GM18951 (cell line): ENCODE data around the gene SORBS1.

ENCODE experiments used
- POLR2A ChIP-seq: IDR thresholded peaks from 4 replicates; pipeline ENCODE4 v1.6.1; 2011; ENCODE audit warnings: mild to moderate bottlenecking; ENCODE audit not compliant: insufficient read length, insufficient read depth; ENCODE audit errors: extremely low read depth
- in situ Hi-C: fragments of 300-500 bp; cut with MboI; formaldehyde crosslinking; loops from one replicate; pipeline ENCODE4 v1.12.0; 2022; ENCODE audit warnings: low sequenced_read_pairs, mixed read lengths, inconsistent platforms; ENCODE audit not compliant: unreplicated experiment

Gene SORBS1

DNA sequence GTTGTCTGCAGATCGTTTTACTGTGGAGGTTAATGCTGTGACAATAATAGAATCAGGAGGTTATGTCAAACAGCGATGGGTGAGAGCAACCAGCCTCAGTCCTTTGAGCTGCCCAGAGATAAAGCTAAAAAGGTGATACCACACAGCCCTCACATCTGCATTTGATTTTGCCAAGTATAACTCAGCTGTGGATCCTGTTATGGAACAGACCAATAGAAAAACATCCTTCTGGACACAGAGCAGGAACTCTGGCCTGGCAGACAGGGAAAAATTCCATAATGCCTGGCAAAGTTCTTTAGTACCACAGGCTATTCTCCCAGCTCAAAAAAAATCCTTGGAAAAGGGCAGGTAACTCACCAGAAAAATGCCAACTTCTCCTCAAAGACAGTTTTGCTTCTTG, 183.2 kb downstream of the SORBS1 start:
- in situ Hi-C loops = no loop called here
- TF ChIP-seq POLR2A = no peak

DNA sequence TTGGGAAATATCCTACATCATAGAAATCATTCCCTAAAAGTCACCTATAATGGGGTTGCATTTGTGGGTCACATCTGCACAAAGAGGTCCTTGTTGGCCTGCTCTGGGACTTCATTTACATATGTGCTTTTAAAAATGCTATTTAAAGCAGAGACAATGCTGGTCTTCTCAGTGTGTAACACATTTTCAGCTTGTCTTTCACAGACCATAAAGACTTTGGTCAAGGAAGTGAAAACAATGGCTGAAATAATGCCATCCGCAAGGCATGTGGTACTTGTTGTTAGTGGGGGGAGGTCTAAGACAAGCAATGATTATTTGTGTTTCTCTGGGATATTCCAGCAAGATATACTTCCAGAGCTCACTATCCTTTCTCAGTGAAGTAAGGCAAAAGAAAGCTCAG, 185.8 kb downstream of the SORBS1 start:
- TF ChIP-seq POLR2A = no peak
- in situ Hi-C loops = no loop called here

DNA sequence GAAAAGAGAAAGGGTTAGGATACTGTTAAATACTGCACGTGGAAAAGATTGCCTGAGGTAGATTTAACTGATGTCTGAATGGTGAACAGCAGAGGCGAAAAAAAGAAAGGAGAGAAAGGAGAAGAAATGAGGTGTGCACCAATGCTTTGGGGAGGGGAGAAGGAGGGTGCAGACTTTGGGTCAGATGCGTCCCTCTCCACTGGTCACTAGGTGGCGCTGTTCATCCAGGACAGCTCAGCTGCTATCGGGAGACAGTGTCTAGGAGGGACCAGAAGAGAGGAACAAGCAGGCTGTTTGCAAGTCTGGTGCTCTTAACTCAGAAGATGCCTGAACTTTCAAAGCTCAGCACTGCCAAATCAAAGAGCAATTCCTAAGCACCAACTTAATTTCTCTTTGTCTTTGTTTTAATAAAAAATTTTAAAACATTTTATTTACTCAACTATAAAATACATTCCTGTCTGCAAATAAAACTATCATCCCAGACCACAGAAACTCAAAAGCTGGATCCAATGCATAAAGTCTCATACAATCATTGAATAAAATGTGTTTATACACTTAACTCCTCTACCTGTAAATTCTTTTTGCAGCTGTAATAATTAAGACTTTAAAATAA, 186.5 kb downstream of the SORBS1 start:
- TF ChIP-seq POLR2A = no peak
- in situ Hi-C loops = no loop called here

DNA sequence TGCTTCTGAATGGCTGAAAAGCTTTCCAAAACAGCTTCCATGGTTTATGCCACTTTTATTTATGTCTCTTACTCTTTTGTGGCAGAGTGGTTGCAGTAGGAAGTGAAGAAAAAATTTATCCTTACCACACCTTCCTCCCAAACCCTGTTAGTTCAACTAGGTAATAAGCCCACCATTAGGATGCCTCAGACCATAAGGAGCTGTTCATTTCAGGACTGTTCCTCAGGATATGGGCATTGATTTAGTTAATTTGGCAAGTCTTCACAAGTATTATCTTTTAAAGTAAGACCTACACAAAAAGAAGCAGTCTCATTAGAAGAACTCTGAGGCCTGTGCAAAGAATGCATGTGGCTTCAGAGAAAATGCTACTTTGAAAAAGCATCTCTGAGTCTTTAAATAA, 187.5 kb downstream of the SORBS1 start:
- in situ Hi-C loops = no loop called here
- no peak for TF ChIP-seq POLR2A

DNA sequence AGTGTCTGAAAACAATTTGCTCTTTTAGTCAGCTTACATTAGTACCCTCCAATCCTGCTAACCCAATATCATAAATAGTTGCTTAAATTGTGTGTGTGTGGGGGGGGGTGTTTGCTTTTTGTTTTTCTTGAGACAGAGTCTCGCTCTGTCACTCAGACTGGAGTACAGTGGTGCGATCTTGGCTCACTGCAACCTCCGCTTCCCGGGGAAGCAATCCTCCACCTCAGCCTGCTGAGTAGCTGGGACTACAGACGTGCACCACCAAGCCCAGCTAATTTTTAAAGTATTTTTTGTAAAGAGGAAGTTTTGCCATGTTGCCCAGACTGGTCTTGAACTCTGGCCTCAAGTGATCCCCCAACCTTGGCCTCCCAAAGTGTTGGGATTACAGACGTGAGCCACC, 196.8 kb downstream of the SORBS1 start:
- no peak for TF ChIP-seq POLR2A
- in situ Hi-C loops = loop anchor here (10.0 kb wide), 2 partner anchors 120 to 190 kb away; no protein-coding TSS in a partner anchor

DNA sequence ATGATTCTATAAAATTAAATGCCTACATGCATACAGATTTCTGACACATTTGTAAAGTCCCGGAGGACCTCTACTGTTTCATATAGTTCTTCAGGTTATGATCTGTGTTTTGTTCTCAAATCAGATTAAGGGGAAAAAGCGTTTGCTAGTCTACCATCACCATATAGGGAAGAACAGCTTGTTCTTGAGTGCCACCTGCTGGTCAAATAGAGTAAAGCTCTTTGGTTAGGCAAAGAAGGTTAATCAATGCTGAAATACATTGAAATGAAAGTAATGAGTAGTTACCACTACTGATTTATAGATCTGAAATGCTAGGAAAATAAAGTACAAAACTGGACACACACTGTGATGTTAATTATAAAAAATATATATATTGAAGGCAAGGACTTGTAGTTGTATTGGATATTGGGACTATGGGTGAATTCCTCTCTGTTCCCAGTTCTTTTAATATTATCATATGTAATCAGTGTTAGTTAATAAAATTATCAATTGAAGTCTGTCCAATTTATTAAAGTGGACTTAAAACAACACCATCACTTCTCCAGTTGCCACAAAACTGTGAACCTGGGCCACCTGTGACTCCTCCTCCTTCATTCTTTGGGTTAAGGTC, 197.8 kb downstream of the SORBS1 start:
- in situ Hi-C loops = loop anchor here (10.0 kb wide), 2 partner anchors 119 to 189 kb away; no protein-coding TSS in a partner anchor
- TF ChIP-seq POLR2A = no peak

DNA sequence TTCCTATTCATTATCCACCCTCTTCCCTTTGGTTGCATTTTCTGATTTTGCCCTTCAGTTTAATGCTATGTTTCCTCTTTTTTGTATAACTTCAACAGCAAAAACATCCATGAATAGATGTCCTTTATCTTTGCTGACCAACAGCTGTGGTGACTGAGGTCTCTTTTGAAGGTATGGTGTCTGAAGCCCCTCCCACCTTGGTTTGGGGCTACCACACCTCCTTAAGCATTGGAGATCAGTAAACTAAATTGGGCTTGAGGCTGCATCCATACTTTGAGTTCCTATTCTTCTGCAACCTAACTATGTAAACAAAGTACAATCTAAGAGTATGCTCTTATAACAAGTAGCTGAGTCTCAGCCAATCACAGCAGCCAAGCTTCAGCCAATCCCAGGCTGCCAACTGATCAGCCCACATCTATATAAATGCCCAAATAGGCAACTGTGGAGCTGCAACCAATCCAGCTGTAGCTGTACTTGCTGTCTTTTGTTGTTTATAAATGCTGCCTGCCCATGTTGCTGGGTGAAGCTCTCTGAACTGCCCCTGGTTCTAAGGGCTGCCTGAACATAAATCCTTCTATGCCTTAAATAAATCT, 201.0 kb downstream of the SORBS1 start:
- TF ChIP-seq POLR2A = no peak
- in situ Hi-C loops = loop anchor here (10.0 kb wide), 2 partner anchors 115 to 185 kb away; no protein-coding TSS in a partner anchor

DNA sequence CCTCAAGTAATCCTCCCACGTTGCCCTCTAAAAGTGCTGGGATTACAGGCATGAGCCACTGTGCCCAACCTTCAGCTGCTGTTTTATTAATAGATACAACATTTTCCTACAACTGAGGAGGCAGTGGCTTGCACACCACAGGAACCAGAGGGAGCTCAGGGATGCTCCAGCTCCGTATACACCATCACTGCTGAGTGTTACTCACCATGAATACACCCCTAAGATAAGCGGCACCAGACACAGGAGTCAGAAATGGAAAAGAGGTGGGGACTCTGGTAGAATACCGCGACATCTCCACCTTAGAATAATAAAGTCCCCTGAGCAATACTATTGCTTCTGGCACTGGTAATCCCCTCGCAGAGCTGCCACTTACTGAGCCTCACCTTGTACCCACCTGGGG, 201.7 kb downstream of the SORBS1 start:
- in situ Hi-C loops = no loop called here
- TF ChIP-seq POLR2A = no peak

DNA sequence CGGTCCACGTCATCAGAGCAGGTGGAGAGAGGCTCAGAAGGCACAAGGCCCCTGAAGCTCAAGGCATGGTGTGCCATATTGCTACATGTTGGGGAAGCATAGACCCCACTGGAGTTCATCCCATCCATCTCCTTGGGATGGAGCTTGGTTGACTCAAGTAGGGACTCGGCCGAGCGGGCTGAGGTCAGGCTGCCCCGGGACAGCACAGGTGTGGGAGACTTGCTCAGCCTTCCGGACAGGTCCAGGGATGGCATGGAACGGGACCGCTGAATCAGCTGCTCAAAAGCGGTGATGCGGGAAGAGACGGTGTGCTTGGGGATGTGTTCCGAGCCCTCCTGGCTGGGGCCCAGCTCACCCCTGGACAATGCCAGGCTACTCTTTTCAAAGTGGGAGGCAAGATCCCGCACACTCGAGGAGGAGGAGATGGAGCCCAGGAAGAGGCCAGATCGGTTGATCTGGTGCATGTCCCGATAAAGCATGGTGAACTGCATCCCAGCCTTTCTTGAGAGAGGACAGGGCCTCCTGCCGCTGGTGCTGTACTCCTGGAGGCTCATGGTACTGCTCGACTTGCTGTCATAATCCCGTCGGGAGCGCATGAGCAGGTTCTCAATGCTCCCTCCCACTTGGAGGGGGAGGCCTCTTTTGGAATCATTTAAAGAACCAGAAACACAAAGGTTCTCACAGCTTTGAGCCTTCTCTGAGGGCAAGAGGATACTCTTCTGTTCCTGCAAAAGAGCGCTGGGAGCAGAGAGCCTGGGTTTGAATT, 204.8 kb downstream of the SORBS1 start:
- in situ Hi-C loops = no loop called here
- TF ChIP-seq POLR2A = no peak

DNA sequence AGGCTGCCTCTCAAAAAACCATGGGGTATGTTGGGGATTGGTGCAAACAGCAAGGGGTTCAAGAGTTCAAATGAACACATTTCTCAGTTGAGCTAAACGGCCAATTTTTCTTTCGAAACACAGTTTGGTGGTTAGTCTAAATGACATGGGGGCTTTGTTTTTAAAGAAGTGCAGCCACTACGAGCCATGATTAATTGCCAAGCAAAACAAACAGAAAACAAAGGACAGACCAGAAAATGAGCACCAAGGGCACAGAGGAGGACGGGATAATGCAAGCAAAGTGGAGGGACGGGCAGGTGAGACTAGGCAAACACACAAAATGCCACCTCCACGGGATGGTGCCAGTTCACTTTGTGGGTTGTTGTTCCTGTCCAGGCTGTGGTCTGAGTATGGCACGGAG, 205.9 kb downstream of the SORBS1 start:
- in situ Hi-C loops = no loop called here

DNA sequence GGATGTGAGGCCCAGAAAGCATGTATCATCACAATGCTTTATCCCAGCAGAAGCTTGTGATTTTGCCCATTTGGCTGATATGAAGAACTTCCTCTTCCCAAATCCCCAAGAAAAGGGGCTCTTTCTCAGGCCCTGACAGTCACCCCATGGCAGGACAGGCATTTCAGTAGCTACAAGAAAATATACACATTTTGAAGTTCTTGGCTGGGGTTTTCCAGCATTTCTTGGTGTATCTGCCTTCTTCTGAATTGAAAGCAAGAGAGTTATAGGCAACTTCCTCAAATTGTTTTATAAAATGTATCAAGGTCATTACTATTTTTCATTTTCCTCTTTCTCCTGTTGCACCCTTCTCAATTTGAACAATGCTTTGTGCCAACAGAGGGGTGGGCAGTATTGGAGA, 207.1 kb downstream of the SORBS1 start:
- no peak for TF ChIP-seq POLR2A
- in situ Hi-C loops = no loop called here

More for the DNA sequence above, 205.9 kb downstream of the SORBS1 start:
- TF ChIP-seq POLR2A = no peak

DNA sequence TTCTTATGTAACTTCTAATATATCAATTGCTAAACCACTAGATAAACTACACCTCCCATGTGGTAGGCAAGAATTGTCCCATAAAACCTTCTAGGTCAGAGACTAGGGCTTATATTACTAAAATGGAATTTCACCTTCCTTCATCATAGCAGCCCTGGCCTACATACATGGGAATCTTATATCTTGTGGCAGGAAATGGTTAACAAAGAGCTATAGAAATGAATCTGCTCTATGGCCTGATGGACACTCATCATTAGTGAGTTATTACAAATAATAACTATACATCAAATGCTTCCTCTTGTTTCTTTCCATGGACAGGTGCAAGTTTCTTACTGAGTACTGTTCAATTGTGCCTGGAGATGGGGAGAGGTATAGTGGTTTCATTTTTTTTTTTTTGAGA, 208.0 kb downstream of the SORBS1 start:
- TF ChIP-seq POLR2A = no peak
- in situ Hi-C loops = no loop called here

DNA sequence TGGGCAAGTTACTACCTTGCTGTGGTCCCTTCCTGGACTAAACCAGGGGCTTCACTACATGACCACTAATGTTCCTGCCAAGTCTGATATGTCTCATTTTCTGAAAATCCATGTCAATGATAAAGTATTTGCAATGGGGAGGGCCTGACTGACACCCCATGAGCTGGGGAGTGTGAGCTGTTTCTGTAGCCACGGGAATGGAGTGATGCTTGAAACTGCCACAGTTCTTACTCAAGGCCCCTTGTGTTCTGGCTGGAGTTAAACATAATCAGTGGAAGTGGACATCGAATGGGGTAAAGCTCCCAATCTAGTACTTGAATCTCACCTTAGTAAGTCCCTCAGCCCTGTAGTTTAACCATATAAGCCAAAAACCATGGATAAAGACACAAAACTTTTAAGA, 208.5 kb downstream of the SORBS1 start:
- TF ChIP-seq POLR2A = no peak
- in situ Hi-C loops = no loop called here
